ENCODE data around the gene TRPM3. TPM values are rescaled to one million over a fixed set of nuclear protein-coding genes. Genes with fewer than 3 reads are reported as not detected.

The TRPM3 gene
- total and polyA plus RNA-seq, 7 experiments from 2014 or later: not detected

- no peak for DNase-seq
- Mint-ChIP-seq H3K36me3 (peaks cover 0 to 4% (median 0%) of the 10 kb centered on the region in 5 donors), H3K4me1 (peaks cover 6 to 21% (median 12%) of the 10 kb centered on the region in 7 donors), H3K27ac (no peak overlapping the region), H3K4me3 (no peak overlapping the region), H3K9me3 (peaks cover 0 to 6% (median 0%) of the 10 kb centered on the region in 11 donors), H3K27me3 (no peaks in the 10 kb centered on the region)
- Histone ChIP-seq H3K9me3 (ENCODE audit: control insufficient read depth in 2 of 3, low read length in 3 of 3) (no peaks in the 10 kb centered on the region), H3K4me3 (ENCODE audit: low read length) (no peak overlapping the region), H3K27ac (ENCODE audit: low read depth, low read length) (no peak overlapping the region), H3K27me3 (ENCODE audit: control insufficient read depth in 2 of 2, insufficient read depth in 2 of 2, low read length in 2 of 2) (no peaks in the 10 kb centered on the region), H3K4me1 (ENCODE audit: control insufficient read depth in 2 of 2, insufficient read depth in 2 of 2, low read length in 2 of 2) (peaks cover 0 to 9% of the 10 kb centered on the region in 2 donors), H3K36me3 (ENCODE audit: control insufficient read depth in 2 of 3, insufficient read depth in 3 of 3, low read length in 3 of 3) (no peaks in the 10 kb centered on the region)
- CTCF ChIA-PET: no interaction called here
- intact Hi-C loops (cut with micrococcal nuclease): loop anchor here in 1 of 2 donors (2.0 kb wide), 1 partner anchor 31 kb away; no protein-coding TSS in a partner anchor
- no peak for ATAC-seq
- POLR2A ChIA-PET: no interaction called here
Measured at GRCh38 chr9:70531311-70531710, 590.1 kb downstream of the TRPM3 start.

DNA sequence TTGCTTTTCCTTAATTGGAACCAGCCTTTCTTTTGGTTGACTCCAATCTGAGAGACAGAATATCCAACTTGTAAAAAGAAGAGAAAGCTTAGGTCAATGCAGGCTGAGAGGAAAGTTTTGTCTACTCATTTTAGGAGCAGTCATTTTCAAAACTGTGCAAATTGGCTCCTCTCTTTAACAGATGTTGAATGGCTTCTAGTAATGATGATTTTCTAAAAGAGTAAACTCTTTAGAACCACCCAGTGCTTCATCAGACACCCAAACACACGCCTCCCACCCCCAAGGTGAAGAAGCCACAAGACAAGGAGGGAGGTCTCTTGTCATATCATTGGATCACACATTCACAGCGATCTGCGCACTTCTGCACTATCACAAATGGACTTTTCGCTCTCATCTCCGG lies 590.7 kb downstream of the TRPM3 start:
- Histone ChIP-seq H3K4me3 (ENCODE audit: low read length) (no peak overlapping the region), H3K4me1 (ENCODE audit: control insufficient read depth in 2 of 2, insufficient read depth in 2 of 2, low read length in 2 of 2) (peaks cover 0 to 9% of the 10 kb centered on the region in 2 donors), H3K36me3 (ENCODE audit: control insufficient read depth in 2 of 3, insufficient read depth in 3 of 3, low read length in 3 of 3) (no peaks in the 10 kb centered on the region), H3K27me3 (ENCODE audit: control insufficient read depth in 2 of 2, insufficient read depth in 2 of 2, low read length in 2 of 2) (no peaks in the 10 kb centered on the region), H3K9me3 (ENCODE audit: control insufficient read depth in 2 of 3, low read length in 3 of 3) (no peaks in the 10 kb centered on the region), H3K27ac (ENCODE audit: low read depth, low read length) (no peak overlapping the region)
- H3K4me1 Mint-ChIP-seq: peaks cover 6 to 21% (median 12%) of the 10 kb centered on the region in 7 donors
- peaks cover 0 to 6% (median 0%) of the 10 kb centered on the region in 11 donors for H3K9me3 Mint-ChIP-seq
- intact Hi-C loops (cut with micrococcal nuclease): loop anchor here in 1 of 2 donors (2.0 kb wide), 1 partner anchor 32 kb away; no protein-coding TSS in a partner anchor
- no peak overlapping the region for H3K4me3 Mint-ChIP-seq
- H3K27me3 Mint-ChIP-seq: no peaks in the 10 kb centered on the region
- DNase-seq: no peak
- CTCF ChIA-PET: no interaction called here
- ATAC-seq: no peak
- peaks cover 0 to 4% (median 0%) of the 10 kb centered on the region in 5 donors for H3K36me3 Mint-ChIP-seq
- no peak overlapping the region for H3K27ac Mint-ChIP-seq
- POLR2A ChIA-PET: no interaction called here

DNA sequence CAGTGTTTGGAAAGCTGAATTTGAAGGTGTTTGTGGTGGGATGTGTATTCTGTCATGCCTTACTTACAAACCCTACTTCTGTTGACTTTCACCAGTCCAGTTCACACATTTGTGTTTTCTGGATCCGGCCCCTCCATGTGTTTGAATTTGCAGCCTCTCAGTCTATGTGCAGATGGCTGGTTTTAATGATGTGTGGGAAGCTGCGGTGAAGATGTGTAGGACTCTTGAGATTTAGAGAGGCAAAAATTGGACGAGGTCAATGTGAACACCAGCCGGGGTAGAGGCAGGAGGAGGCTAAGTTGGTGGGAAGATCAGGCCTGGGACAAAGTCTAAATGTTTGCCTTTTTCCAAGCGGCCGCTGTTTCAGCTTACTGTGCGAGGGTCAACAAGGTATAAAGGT lies 591.6 kb downstream of the TRPM3 start:
- peaks cover 0 to 13% (median 7%) of the 10 kb centered on the region in 11 donors for H3K9me3 Mint-ChIP-seq
- CTCF ChIA-PET: no interaction called here
- H3K27ac ChIP-seq (ENCODE audit: low read depth, low read length): no peak overlapping the region
- ATAC-seq (no peak), DNase-seq (no peak)
- peaks cover 8 to 21% (median 12%) of the 10 kb centered on the region in 7 donors for H3K4me1 Mint-ChIP-seq
- H3K9me3 ChIP-seq (ENCODE audit: control insufficient read depth in 2 of 3, low read length in 3 of 3): peaks cover 0 to 3% (median 0%) of the 10 kb centered on the region in 3 experiments
- no peaks in the 10 kb centered on the region for H3K27me3 ChIP-seq (ENCODE audit: control insufficient read depth in 2 of 2, insufficient read depth in 2 of 2, low read length in 2 of 2)
- H3K4me3 ChIP-seq (ENCODE audit: low read length): no peak overlapping the region
- peak overlapping the region in 1 of 9 donors; percentile 14 for H3K27ac Mint-ChIP-seq
- H3K36me3 ChIP-seq (ENCODE audit: control insufficient read depth in 2 of 3, insufficient read depth in 3 of 3, low read length in 3 of 3): no peaks in the 10 kb centered on the region
- H3K4me3 Mint-ChIP-seq: no peak overlapping the region
- intact Hi-C loops (cut with micrococcal nuclease): loop anchor here in 1 of 2 donors (2.0 kb wide), 1 partner anchor 33 kb away; no protein-coding TSS in a partner anchor
- POLR2A ChIA-PET: no interaction called here
- H3K27me3 Mint-ChIP-seq: no peaks in the 10 kb centered on the region
- peaks cover 0 to 11% (median 7%) of the 10 kb centered on the region in 5 donors for H3K36me3 Mint-ChIP-seq
- peaks cover 0 to 9% of the 10 kb centered on the region in 2 donors for H3K4me1 ChIP-seq (ENCODE audit: control insufficient read depth in 2 of 2, insufficient read depth in 2 of 2, low read length in 2 of 2)

GRCh38 chr9:70529377-70529776 lies 592.0 kb downstream of the TRPM3 start:
- Histone ChIP-seq H3K4me1 (ENCODE audit: control insufficient read depth in 2 of 2, insufficient read depth in 2 of 2, low read length in 2 of 2) (peaks cover 0 to 9% of the 10 kb centered on the region in 2 donors), H3K27me3 (ENCODE audit: control insufficient read depth in 2 of 2, insufficient read depth in 2 of 2, low read length in 2 of 2) (no peaks in the 10 kb centered on the region), H3K4me3 (ENCODE audit: low read length) (no peak overlapping the region), H3K36me3 (ENCODE audit: control insufficient read depth in 2 of 3, insufficient read depth in 3 of 3, low read length in 3 of 3) (no peaks in the 10 kb centered on the region), H3K9me3 (ENCODE audit: control insufficient read depth in 2 of 3, low read length in 3 of 3) (peaks cover 0 to 6% (median 0%) of the 10 kb centered on the region in 3 experiments), H3K27ac (ENCODE audit: low read depth, low read length) (no peak overlapping the region)
- ChIA-PET POLR2A (no interaction called here), CTCF (no interaction called here)
- H3K36me3 Mint-ChIP-seq: peaks cover 0 to 11% (median 8%) of the 10 kb centered on the region in 5 donors
- peaks cover 8 to 21% (median 12%) of the 10 kb centered on the region in 7 donors for H3K4me1 Mint-ChIP-seq
- ATAC-seq (no peak), DNase-seq (no peak)
- no peak overlapping the region for H3K4me3 Mint-ChIP-seq
- H3K27me3 Mint-ChIP-seq: no peaks in the 10 kb centered on the region
- intact Hi-C loops (cut with micrococcal nuclease): no loop called here
- no peak overlapping the region for H3K27ac Mint-ChIP-seq
- peaks cover 0 to 15% (median 9%) of the 10 kb centered on the region in 11 donors for H3K9me3 Mint-ChIP-seq

- peaks cover 0 to 6% (median 0%) of the 10 kb centered on the region in 3 experiments for H3K9me3 ChIP-seq (ENCODE audit: control insufficient read depth in 2 of 3, low read length in 3 of 3)
- POLR2A ChIA-PET: no interaction called here
- Mint-ChIP-seq H3K9me3 (peaks cover 0 to 28% (median 13%) of the 10 kb centered on the region in 11 donors), H3K36me3 (peaks cover 0 to 15% (median 9%) of the 10 kb centered on the region in 5 donors), H3K27me3 (no peaks in the 10 kb centered on the region), H3K4me3 (no peak overlapping the region), H3K27ac (no peak overlapping the region), H3K4me1 (peaks cover 0 to 6% (median 0%) of the 10 kb centered on the region in 7 donors)
- CTCF ChIA-PET: interaction anchor here (0.6 kb wide), 1 partner anchor 31 kb away, joined by 3 read pairs; no protein-coding TSS in a partner anchor
- intact Hi-C loops (cut with micrococcal nuclease): no loop called here
- no peak overlapping the region for H3K4me3 ChIP-seq (ENCODE audit: low read length)
- H3K36me3 ChIP-seq (ENCODE audit: control insufficient read depth in 2 of 3, insufficient read depth in 3 of 3, low read length in 3 of 3): no peaks in the 10 kb centered on the region
- no peak for DNase-seq
- no peaks in the 10 kb centered on the region for H3K27me3 ChIP-seq (ENCODE audit: control insufficient read depth in 2 of 2, insufficient read depth in 2 of 2, low read length in 2 of 2)
- no peak overlapping the region for H3K27ac ChIP-seq (ENCODE audit: low read depth, low read length)
- no peaks in the 10 kb centered on the region for H3K4me1 ChIP-seq (ENCODE audit: control insufficient read depth in 2 of 2, insufficient read depth in 2 of 2, low read length in 2 of 2)
- no peak for ATAC-seq
Measured at GRCh38 chr9:70526902-70527301, 594.5 kb downstream of the TRPM3 start.

- ChIA-PET POLR2A (no interaction called here), CTCF (no interaction called here)
- intact Hi-C loops (cut with micrococcal nuclease): no loop called here
- Histone ChIP-seq H3K36me3 (ENCODE audit: control insufficient read depth in 2 of 3, insufficient read depth in 3 of 3, low read length in 3 of 3) (no peaks in the 10 kb centered on the region), H3K4me3 (ENCODE audit: low read length) (no peak overlapping the region), H3K27me3 (ENCODE audit: control insufficient read depth in 2 of 2, insufficient read depth in 2 of 2, low read length in 2 of 2) (no peaks in the 10 kb centered on the region), H3K4me1 (ENCODE audit: control insufficient read depth in 2 of 2, insufficient read depth in 2 of 2, low read length in 2 of 2) (no peaks in the 10 kb centered on the region), H3K9me3 (ENCODE audit: control insufficient read depth in 2 of 3, low read length in 3 of 3) (peaks cover 0 to 6% (median 0%) of the 10 kb centered on the region in 3 experiments), H3K27ac (ENCODE audit: low read depth, low read length) (no peak overlapping the region)
- Mint-ChIP-seq H3K27ac (no peak overlapping the region), H3K9me3 (peaks cover 0 to 28% (median 13%) of the 10 kb centered on the region in 11 donors), H3K27me3 (no peaks in the 10 kb centered on the region), H3K4me1 (peaks cover 0 to 10% (median 0%) of the 10 kb centered on the region in 7 donors), H3K36me3 (peaks cover 0 to 15% (median 9%) of the 10 kb centered on the region in 5 donors), H3K4me3 (no peak overlapping the region)
- DNase-seq (no peak), ATAC-seq (peak; percentile 56)
Measured at GRCh38 chr9:70525519-70525918, 595.9 kb downstream of the TRPM3 start.
